Common myeloid progenitor, CD34-positive (primary cell): ENCODE measurements around the gene APBA3.

ENCODE experiments used
- CTCF ChIA-PET: fragments of 350-600 bp; sonication (Branson Sonifier 250); formaldehyde crosslinking; loops from one replicate; lab custom pipeline; 2021; ENCODE audit warnings: antibody characterized with exemption; lab: Charles Lee
- POLR2A ChIA-PET: fragments of 350-600 bp; sonication (Branson Sonifier 250); formaldehyde crosslinking; loops from one replicate; lab custom pipeline; 2021; ENCODE audit warnings: antibody characterized with exemption; lab: Charles Lee
- DNase-seq, 3 donors: peaks; one replicate each; pipeline versions ENCODE4 v3.0.0 to v3.0.0-alpha.2; 2013
- H3K27ac ChIP-seq, 2 experiments: 1 replicate in 1 of 2; 2 replicates in 1 of 2; pipeline ENCODE4 v1.7.0; 2013; ENCODE audit warnings: inconsistent platforms in 2 of 2, low read length in 2 of 2, mild to moderate bottlenecking in 2 of 2, low read depth in 1 of 2, moderate library complexity in 1 of 2; ENCODE audit not compliant: severe bottlenecking in 2 of 2, insufficient read depth in 1 of 2, poor library complexity in 1 of 2
- H3K27me3 ChIP-seq, 5 experiments: replicated peaks in 2 of 5; 1 replicate in 3 of 5; 2 replicates in 2 of 5; pipeline versions ENCODE4 v1.6.1 to v1.7.0; 2013; ENCODE audit warnings: low read length in 4 of 5, mild to moderate bottlenecking in 2 of 5, moderate library complexity in 2 of 5, inconsistent platforms in 1 of 5; ENCODE audit not compliant: insufficient read depth in 5 of 5, control insufficient read depth in 4 of 5
- H3K36me3 ChIP-seq, 4 experiments: 1 replicate in 2 of 4; 2 replicates in 2 of 4; pipeline versions ENCODE4 v1.6.1 to v1.7.0; 2013; ENCODE audit warnings: low read length in 3 of 4, control low read depth in 1 of 4, mild to moderate bottlenecking in 1 of 4; ENCODE audit not compliant: control insufficient read depth in 4 of 4, insufficient read depth in 4 of 4
- H3K4me1 ChIP-seq, 4 experiments: 1 replicate in 3 of 4; 2 replicates in 1 of 4; pipeline versions ENCODE4 v1.6.1 to v1.7.1; 2013; ENCODE audit warnings: low read length in 3 of 4, mild to moderate bottlenecking in 3 of 4, control low read depth in 1 of 4, inconsistent platforms in 1 of 4, moderate library complexity in 1 of 4; ENCODE audit not compliant: control insufficient read depth in 4 of 4, insufficient read depth in 4 of 4; ENCODE audit errors: control extremely low read depth in 1 of 4
- H3K4me3 ChIP-seq, 7 experiments: 1 replicate in 4 of 7; 2 replicates in 3 of 7; pipeline versions ENCODE4 v1.5.1 to v1.7.0; 2013; ENCODE audit warnings: mild to moderate bottlenecking in 7 of 7, low read length in 6 of 7, moderate library complexity in 6 of 7, inconsistent platforms in 2 of 7, low read depth in 2 of 7, control low read depth in 1 of 7; ENCODE audit not compliant: insufficient read depth in 4 of 7, control insufficient read depth in 1 of 7; ENCODE audit errors: extremely low read depth in 1 of 7
- H3K9me3 ChIP-seq, 5 experiments: 1 replicate in 4 of 5; 2 replicates in 1 of 5; pipeline versions ENCODE4 v1.6.1 to v1.7.1; 2013; ENCODE audit warnings: low read length in 4 of 5, mild to moderate bottlenecking in 2 of 5, inconsistent platforms in 1 of 5, low read depth in 1 of 5, moderate library complexity in 1 of 5; ENCODE audit not compliant: control insufficient read depth in 4 of 5, insufficient read depth in 2 of 5; ENCODE audit errors: control extremely low read depth in 1 of 5
- WGBS: methylation state at CpG from one replicate; pipeline ENCODE4 v1.1.5; 2013; ENCODE audit not compliant: insufficient coverage; 5-methylcytosine and 5-hydroxymethylcytosine counted together

Gene APBA3

GRCh38 chr19:3750211-3750610 lies 11.3 kb downstream of the APBA3 start:
- Histone ChIP-seq H3K27ac (no peak overlapping the region), H3K4me3 (no peak overlapping the region), H3K36me3 (peaks cover 3 to 30% (median 19%) of the 10 kb centered on the region in 4 experiments), H3K4me1 (no peaks in the 10 kb centered on the region), H3K9me3 (no peaks in the 10 kb centered on the region), H3K27me3 (no peaks in the 10 kb centered on the region)
- ChIA-PET CTCF (interaction anchor here (1.3 to 1.6 kb wide), 2 partner anchors 9 to 18 kb away, joined by 4 read pairs; no protein-coding TSS in a partner anchor), POLR2A (interaction anchor here (0.5 to 0.6 kb wide), 2 partner anchors 83 to 706 kb away, joined by 3 read pairs; no protein-coding TSS in a partner anchor)
- 100% methylated on average over 2 of the region's 2 CpGs for WGBS
- DNase-seq: no peak

- WGBS: 88% methylated on average over 5 of the region's 8 CpGs
- Histone ChIP-seq H3K9me3 (no peaks in the 10 kb centered on the region), H3K4me3 (no peak overlapping the region), H3K36me3 (peaks cover 3 to 30% (median 19%) of the 10 kb centered on the region in 4 experiments), H3K27me3 (no peaks in the 10 kb centered on the region), H3K27ac (no peak overlapping the region), H3K4me1 (no peaks in the 10 kb centered on the region)
- ChIA-PET POLR2A (no interaction called here), CTCF (interaction anchor here (0.6 kb wide), 1 partner anchor 94 kb away, joined by 3 read pairs; no protein-coding TSS in a partner anchor)
- no peak for DNase-seq
These were observed 12.5 kb downstream of the APBA3 start for GRCh38 chr19:3748965-3749364.

GRCh38 chr19:3746371-3747056 lies 15.0 kb downstream of the APBA3 start:
- CTCF ChIA-PET: no interaction called here

GRCh38 chr19:3745363-3746045 lies 16.0 kb downstream of the APBA3 start:
- H3K4me3 ChIP-seq: no peak overlapping the region
- no peak for DNase-seq
- peaks cover 0 to 3% (median 0%) of the 10 kb centered on the region in 5 experiments for H3K9me3 ChIP-seq
- no peaks in the 10 kb centered on the region for H3K27me3 ChIP-seq
- H3K36me3 ChIP-seq: peaks cover 3 to 9% (median 6%) of the 10 kb centered on the region in 4 experiments
- CTCF ChIA-PET: no interaction called here
- no peaks in the 10 kb centered on the region for H3K4me1 ChIP-seq
- POLR2A ChIA-PET: no interaction called here
- WGBS: 64% methylated on average over 6 of the region's 8 CpGs
- H3K27ac ChIP-seq: no peak overlapping the region

More at GRCh38 chr19:3746371-3747056, 15.0 kb downstream of the APBA3 start:
- Histone ChIP-seq H3K9me3 (peaks cover 0 to 3% (median 0%) of the 10 kb centered on the region in 5 experiments), H3K27me3 (no peaks in the 10 kb centered on the region), H3K27ac (no peak overlapping the region), H3K36me3 (peaks cover 3 to 16% (median 15%) of the 10 kb centered on the region in 4 experiments), H3K4me1 (no peaks in the 10 kb centered on the region), H3K4me3 (no peak overlapping the region)
- no peak for DNase-seq
- WGBS: 93% methylated on average over 31 of the region's 31 CpGs
- POLR2A ChIA-PET: no interaction called here

- peaks cover 0 to 3% (median 0%) of the 10 kb centered on the region in 5 experiments for H3K9me3 ChIP-seq
- no peaks in the 10 kb centered on the region for H3K36me3 ChIP-seq
- POLR2A ChIA-PET: interaction anchor here (0.5 kb wide), 1 partner anchor 88 kb away, joined by 3 read pairs; no protein-coding TSS in a partner anchor
- no peak overlapping the region for H3K4me3 ChIP-seq
- 100% methylated on average over 2 of the region's 2 CpGs for WGBS
- CTCF ChIA-PET: interaction anchor here (0.8 kb wide), 1 partner anchor 18 kb away, joined by 3 read pairs; no protein-coding TSS in a partner anchor
- H3K4me1 ChIP-seq: peaks cover 0 to 2% (median 0%) of the 10 kb centered on the region in 4 experiments
- peak in 2 of 3 donors; percentile 29 to 49 for DNase-seq
- H3K27ac ChIP-seq: no peak overlapping the region
- H3K27me3 ChIP-seq: no peaks in the 10 kb centered on the region
These were observed 18.0 kb downstream of the APBA3 start for GRCh38 chr19:3743486-3743885.

- Histone ChIP-seq H3K4me1 (peaks cover 0 to 2% (median 0%) of the 10 kb centered on the region in 4 experiments), H3K27ac (no peak overlapping the region), H3K36me3 (no peaks in the 10 kb centered on the region), H3K4me3 (no peak overlapping the region), H3K27me3 (no peaks in the 10 kb centered on the region), H3K9me3 (peaks cover 0 to 3% (median 0%) of the 10 kb centered on the region in 5 experiments)
- ChIA-PET CTCF (no interaction called here), POLR2A (no interaction called here)
- no peak for DNase-seq
- WGBS: 93% methylated on average over 22 of the region's 24 CpGs
These were observed 21.1 kb downstream of the APBA3 start for GRCh38 chr19:3740431-3740830.
